SK-N-MC (cell line): ENCODE measurements around the gene KLF13.

Experiments used
- DNase-seq: peaks from one replicate; pipeline ENCODE4 v3.0.0-alpha.2; 2011; ENCODE audit warnings: low read depth, low spot score
- H3K27ac ChIP-seq: fragments of 200-600 bp; sonication (generic); 2 replicates; pipeline ENCODE4 v1.5.1; 2016; ENCODE audit warnings: mixed run types
- H3K36me3 ChIP-seq: fragments of 200-600 bp; sonication (generic); 2 replicates; pipeline ENCODE4 v1.6.1; 2017; ENCODE audit warnings: antibody characterized with exemption, low read length, mixed read lengths; ENCODE audit not compliant: insufficient read depth
- H3K4me3 ChIP-seq: fragments of 200-600 bp; sonication (generic); 2 replicates; pipeline ENCODE4 v1.5.1; 2016
- H3K9ac ChIP-seq: fragments of 200-600 bp; sonication (generic); 2 replicates; pipeline ENCODE4 v1.8.0; 2017; ENCODE audit warnings: mixed run types, mixed read lengths; ENCODE audit not compliant: insufficient read length
- H3K9me3 ChIP-seq: fragments of 200-600 bp; sonication (generic); 2 replicates; pipeline ENCODE4 v1.6.1; 2017; ENCODE audit warnings: low read depth, mild to moderate bottlenecking, antibody characterized with exemption, low read length, moderate library complexity, mixed read lengths
- EZH2 ChIP-seq: fragments of 200-600 bp; sonication (generic); IDR thresholded peaks from one replicate; pipeline ENCODE4 v1.6.1; 2017; ENCODE audit warnings: antibody characterized with exemption
- FOXP2 ChIP-seq: optimal IDR thresholded peaks from 2 replicates; pipeline ENCODE3; 2011; ENCODE audit warnings: mild to moderate bottlenecking, moderate library complexity; ENCODE audit not compliant: insufficient read depth; ENCODE audit errors: extremely low read length, control extremely low read depth
- POLR2AphosphoS5 ChIP-seq: IDR thresholded peaks from 2 replicates; pipeline ENCODE4 v1.6.1; 2012; ENCODE audit warnings: mild to moderate bottlenecking, low read depth, low read length, borderline replicate concordance

The KLF13 gene

DNA sequence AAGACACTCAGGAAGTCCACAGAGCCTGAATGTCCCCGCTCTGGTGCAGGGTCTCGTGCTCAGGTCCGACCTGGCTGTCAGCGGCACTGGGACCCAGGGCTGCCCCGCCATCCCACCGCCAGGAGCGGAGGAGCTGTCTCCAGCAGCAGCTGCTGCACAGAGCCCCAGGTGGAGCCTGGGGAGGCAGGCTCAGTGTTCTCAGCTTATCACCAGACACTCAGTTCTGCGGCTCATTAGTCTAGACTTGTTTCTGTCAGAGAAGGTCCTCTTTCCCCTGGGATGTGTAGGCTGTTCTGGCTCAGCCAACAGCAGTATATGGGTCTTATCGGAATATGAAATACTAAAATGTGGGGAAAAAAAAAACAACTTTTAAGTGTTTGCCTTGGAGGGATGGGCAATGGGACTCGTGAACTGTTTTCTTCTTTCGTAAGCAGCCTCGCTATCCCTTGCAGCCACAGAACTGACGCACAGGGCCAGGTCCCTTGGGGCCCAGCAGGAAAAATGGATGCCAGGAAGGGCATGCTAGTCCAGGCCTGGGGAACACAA lies 75.9 kb downstream of the KLF13 start:
- no peak for DNase-seq
- Histone ChIP-seq H3K4me3 (no peak overlapping the region), H3K36me3 (no peaks in the 10 kb centered on the region), H3K27ac (no peak overlapping the region), H3K9ac (no peak overlapping the region), H3K9me3 (no peaks in the 10 kb centered on the region)
- TF ChIP-seq EZH2 (no peak), POLR2AphosphoS5 (no peak), FOXP2 (no peak)

DNA sequence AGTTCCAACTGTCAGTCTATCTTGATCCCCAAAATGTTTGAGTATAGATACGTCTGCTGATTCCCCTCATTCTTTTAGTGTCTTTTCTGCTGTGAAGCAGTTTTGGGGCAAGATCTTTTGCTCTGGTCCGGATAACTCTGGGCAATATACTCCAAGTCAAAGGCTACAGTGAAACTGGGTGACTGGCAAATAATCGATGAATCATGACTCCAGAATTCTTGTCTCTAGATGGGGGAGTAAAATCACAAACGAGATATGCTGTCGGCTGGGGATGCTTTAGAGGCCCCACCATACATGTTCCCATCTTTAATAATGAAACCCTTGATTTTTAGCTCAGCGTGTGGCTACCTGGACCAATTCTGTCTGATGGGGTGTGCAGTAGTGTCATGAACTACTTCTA lies 76.5 kb downstream of the KLF13 start:
- Histone ChIP-seq H3K36me3 (no peaks in the 10 kb centered on the region), H3K9me3 (no peaks in the 10 kb centered on the region), H3K27ac (no peak overlapping the region), H3K4me3 (no peak overlapping the region), H3K9ac (no peak overlapping the region)
- no peak for DNase-seq
- TF ChIP-seq EZH2 (no peak), FOXP2 (no peak), POLR2AphosphoS5 (no peak)

DNA sequence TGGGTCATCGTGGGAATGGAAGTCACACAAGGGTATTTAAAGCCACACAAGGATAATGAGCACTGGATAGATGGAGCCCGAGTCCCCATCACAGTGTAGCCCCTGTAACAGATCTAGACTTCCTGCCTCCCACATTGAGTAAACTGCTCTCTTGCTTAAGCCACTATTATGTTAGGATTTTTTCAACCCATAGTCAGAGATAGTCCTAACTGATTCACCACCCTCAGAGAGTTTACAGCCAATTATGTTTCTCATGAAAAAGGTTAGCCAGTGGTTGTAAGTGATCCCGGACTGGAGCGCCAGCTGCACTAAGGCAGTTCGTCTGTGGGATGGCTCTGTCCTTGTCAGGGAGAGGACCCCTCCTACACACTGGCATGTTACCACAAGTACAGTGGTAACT lies 77.0 kb downstream of the KLF13 start:
- no peak for DNase-seq
- H3K36me3 ChIP-seq = no peaks in the 10 kb centered on the region
- no peak overlapping the region for H3K4me3 ChIP-seq
- H3K27ac ChIP-seq = no peak overlapping the region
- H3K9me3 ChIP-seq = no peaks in the 10 kb centered on the region
- TF ChIP-seq POLR2AphosphoS5 (no peak), FOXP2 (no peak), EZH2 (no peak)
- H3K9ac ChIP-seq = no peak overlapping the region

DNA sequence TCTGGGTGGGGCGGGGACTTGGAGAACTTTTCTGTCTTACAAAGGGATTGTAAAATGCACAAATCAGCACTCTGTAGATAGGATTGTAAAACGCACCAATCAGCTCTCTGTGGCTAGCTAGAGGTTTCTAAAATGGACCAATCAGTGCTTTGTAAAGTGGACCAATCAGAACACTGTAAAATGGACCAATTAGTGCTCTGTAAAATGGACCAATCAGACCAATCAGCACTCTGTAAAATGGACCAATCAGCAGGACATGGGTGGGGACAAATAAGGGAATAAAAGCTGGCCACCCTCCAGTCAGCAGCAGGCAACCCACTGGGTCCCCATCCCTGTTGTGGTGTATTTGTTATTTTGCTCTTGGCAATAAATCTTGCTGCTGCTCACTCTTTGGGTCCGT lies 77.7 kb downstream of the KLF13 start:
- TF ChIP-seq FOXP2 (no peak), EZH2 (no peak), POLR2AphosphoS5 (no peak)
- no peaks in the 10 kb centered on the region for H3K9me3 ChIP-seq
- no peak overlapping the region for H3K4me3 ChIP-seq
- H3K9ac ChIP-seq = no peak overlapping the region
- no peak for DNase-seq
- no peaks in the 10 kb centered on the region for H3K36me3 ChIP-seq
- H3K27ac ChIP-seq = no peak overlapping the region

DNA sequence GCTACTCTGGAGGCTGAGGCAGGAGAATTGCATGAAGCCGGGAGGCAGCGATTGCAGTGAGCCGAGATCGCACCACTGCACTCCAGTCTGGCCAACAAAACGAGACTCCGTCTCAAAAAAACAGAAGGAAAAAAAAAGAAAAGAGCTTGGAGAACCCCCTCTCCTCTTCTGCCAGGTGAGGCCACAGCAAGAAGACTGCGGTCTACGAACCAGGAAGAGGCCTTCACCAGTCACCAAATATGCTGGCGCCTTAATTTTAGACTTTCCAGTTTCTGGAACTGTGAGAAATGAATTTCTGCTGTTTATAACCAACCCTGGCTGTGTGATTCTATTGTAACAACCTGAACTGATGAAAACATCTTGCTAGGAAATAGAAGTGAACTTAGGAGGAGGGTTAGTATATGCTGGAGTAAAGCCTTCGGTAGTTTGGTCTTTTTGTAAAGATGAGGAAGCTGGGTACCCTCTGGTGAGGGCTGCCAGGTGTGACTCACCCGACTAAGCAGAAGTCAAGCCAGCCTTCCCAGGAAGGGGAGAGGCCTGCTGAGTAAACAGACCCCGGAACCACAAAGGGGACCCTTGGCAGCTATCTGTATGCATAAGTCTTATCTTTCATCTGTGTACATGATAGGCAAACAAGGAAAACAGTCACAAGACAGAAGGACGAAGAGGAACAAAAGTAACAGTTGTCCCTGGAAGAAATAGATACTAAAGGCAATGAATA lies 78.7 kb downstream of the KLF13 start:
- no peak overlapping the region for H3K27ac ChIP-seq

DNA sequence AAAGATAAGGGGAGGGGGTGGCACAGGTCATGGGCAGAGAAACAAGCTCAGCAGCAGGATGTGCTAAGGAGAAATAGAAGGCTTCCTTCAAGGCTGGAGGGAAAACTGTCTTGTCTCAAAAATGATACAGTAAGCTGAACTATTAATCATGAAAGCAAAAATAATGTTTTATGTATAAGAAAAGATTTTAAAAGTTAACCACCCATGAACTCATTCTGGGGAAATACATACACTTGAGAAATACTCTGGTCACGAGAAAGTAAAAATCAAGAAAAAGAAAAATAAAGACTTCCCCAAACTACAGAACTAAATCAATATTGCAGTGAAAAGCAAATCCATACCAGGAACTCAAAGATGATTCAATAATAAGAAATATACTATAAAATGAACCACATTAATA lies 80.7 kb downstream of the KLF13 start:
- TF ChIP-seq POLR2AphosphoS5 = no peak
- TF ChIP-seq FOXP2 = no peak
- no peak for TF ChIP-seq EZH2
- no peak overlapping the region for H3K9ac ChIP-seq
- H3K36me3 ChIP-seq = no peaks in the 10 kb centered on the region
- no peak for DNase-seq
- no peaks in the 10 kb centered on the region for H3K9me3 ChIP-seq
- H3K4me3 ChIP-seq = no peak overlapping the region
- H3K27ac ChIP-seq = no peak overlapping the region

More for the DNA sequence above, 78.7 kb downstream of the KLF13 start:
- no peak for TF ChIP-seq FOXP2
- TF ChIP-seq POLR2AphosphoS5 = no peak
- no peak for TF ChIP-seq EZH2
- no peak overlapping the region for H3K4me3 ChIP-seq
- H3K9me3 ChIP-seq = no peaks in the 10 kb centered on the region
- no peak overlapping the region for H3K9ac ChIP-seq
- H3K36me3 ChIP-seq = no peaks in the 10 kb centered on the region
- no peak for DNase-seq

DNA sequence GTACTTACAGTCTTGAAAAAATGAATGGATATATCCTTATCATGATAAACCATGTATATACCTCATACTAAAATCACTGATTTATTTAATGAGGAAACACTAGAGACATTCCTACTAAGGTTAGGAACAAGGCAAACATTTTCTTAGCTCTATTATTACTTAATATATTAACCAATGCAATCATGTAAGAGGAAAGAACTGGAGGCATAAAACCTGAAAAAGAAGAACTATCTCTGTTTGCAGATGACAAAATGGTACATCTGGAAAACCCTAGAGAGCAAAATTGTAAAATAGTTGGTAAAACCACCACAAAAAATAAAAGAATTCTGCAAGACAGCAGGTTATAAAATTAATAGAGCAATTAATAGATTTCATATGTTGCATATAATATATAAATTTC lies 81.2 kb downstream of the KLF13 start:
- no peak overlapping the region for H3K27ac ChIP-seq
- no peak for DNase-seq
- TF ChIP-seq EZH2 (no peak), POLR2AphosphoS5 (no peak), FOXP2 (no peak)
- H3K4me3 ChIP-seq = no peak overlapping the region
- H3K9me3 ChIP-seq = no peaks in the 10 kb centered on the region
- H3K36me3 ChIP-seq = no peaks in the 10 kb centered on the region
- no peak overlapping the region for H3K9ac ChIP-seq

DNA sequence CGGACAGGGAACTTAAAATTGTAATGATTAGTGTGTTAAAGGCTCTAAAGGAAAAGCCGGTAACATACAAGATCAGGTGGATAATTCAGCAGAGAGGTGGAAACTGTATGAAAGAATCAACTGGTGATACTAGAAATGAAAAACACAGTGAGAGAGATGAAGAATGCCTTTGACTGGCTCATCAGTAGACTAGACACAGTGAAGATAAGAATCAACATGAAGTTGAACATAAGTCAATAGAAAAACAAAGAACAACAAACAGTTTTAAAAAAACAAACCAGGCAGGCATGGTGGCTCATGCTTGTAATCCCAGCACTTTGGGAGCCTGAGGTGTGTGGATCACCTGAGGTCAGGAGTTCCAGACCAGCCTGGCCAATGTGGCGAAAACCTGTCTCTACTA lies 82.1 kb downstream of the KLF13 start:
- DNase-seq = no peak

DNA sequence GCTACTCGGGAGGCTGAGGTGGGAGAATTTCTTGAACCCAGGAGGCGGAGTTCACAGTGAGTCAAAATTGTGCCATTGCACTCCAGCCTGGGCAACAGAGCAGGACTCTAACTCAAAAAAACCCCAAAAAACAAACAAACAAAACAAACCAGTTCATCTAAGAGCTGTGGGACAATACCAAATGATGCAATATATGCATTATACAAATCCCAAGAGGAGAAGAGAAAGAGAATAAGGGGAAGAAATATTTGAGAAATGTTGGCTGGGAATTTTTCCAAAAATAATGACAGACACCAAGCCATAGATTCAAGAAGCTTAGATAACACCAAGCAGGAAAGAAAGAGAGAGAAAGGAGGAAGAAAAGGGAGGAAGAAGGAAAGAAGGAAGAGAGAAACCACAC lies 82.5 kb downstream of the KLF13 start:
- no peak for DNase-seq
- H3K4me3 ChIP-seq = no peak overlapping the region
- no peak overlapping the region for H3K27ac ChIP-seq
- TF ChIP-seq EZH2 = no peak
- no peak for TF ChIP-seq FOXP2
- no peak for TF ChIP-seq POLR2AphosphoS5
- no peak overlapping the region for H3K9ac ChIP-seq
- H3K9me3 ChIP-seq = no peaks in the 10 kb centered on the region
- no peaks in the 10 kb centered on the region for H3K36me3 ChIP-seq

More for the DNA sequence above, 82.1 kb downstream of the KLF13 start:
- no peaks in the 10 kb centered on the region for H3K36me3 ChIP-seq
- H3K4me3 ChIP-seq = no peak overlapping the region
- no peaks in the 10 kb centered on the region for H3K9me3 ChIP-seq
- no peak overlapping the region for H3K27ac ChIP-seq
- no peak overlapping the region for H3K9ac ChIP-seq
- TF ChIP-seq POLR2AphosphoS5 (no peak), EZH2 (no peak), FOXP2 (no peak)
